Raji (cell line): ENCODE measurements around the gene TRABD2B.

Experiments
- POLR2A ChIP-seq: IDR thresholded peaks from 2 replicates; pipeline ENCODE4 v1.6.1; 2011; ENCODE audit warnings: low read depth, low read length, control low read depth; ENCODE audit not compliant: insufficient read depth

The TRABD2B gene

DNA sequence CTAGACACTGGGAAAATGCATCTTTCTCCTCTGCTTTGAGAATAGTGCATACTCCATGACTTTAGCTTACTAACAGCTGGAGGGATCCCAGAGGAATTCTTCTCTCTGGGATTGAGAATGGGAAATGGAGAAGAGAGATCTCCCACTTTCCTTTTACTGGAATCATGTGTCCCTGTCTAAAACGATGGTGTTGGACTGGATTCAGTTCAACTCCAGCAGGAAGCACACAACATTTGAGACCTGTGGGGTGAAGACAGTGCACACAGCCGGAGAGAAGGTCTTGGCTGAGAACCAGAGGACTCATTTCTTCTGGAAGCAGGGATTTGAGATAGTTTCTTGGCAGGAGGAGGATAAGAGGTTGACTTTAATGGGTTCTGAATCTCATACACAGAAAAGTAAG is 58.7 kb downstream of the TRABD2B start:
- no peak for TF ChIP-seq POLR2A

DNA sequence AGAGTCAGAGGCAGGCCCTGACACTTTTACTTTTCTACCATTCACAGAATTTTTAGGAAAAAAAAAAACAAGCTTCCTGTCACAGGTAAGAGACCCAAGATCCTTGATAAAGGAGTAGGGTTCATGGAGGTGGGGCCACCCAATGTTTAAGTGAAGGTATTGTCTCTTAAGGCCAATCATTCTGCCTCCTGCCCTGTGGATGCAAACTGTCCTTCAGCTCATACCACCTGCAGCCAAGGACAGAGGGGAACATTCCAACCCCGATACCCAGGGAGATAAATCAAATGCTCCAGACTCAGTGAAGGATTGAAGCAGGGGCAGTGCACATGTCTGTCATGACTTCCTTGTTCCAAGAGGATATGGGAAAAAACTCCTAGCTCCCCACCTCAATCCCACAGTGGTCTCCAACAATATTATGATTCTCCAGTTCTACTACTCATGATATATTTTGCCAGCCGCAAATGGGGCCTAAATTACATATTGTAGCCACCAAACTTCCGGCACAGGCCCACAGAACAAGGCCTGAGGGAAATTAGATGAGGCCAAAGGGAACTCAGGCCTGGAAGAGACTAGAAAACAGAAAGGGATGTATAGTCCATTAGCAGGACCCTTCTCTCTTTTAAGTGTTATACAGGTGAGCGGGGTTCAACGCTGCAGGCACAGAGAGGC is 59.5 kb downstream of the TRABD2B start:
- no peak for TF ChIP-seq POLR2A

DNA sequence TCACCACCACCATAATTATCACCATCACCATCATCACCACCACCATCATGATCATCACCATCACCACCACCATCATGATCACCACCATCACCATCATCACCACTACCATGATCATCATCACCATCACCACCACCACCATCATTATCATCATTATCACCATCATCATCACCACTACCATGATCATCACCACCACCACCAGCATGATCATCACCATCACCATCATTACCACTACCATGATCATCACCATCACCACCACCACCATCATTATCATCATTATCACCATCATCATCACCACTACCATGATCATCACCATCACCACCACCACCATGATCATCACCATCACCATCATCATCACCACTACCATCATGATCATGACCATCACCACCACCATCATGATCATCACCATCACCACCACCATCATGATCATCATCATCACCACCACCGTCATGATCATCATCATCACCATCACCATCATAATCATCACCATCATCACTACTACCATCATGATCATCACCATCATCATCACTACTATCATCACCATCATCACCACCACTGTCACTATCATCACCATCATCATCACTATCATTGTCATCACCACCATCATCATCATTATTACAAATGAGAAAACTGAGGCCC is 60.2 kb downstream of the TRABD2B start:
- TF ChIP-seq POLR2A, result no peak

DNA sequence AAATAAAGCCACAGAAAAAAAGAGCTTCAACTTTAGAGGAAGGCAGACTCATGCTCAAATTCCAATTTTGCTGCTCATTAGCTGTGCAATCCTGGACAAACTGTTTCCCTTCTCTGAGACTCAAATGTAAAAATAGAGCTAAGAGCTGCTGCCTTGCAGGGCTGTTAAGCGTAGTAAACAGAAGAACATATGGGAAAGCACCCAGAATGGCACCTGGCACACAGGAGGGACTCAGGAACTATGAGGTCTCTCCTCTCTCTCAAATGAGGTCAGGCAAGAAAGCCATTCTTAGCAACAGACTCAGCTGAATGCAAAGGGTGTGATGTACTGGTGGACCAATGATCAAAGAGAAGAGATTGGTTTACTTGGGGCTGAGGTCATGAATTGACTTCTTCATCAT is 61.3 kb downstream of the TRABD2B start:
- TF ChIP-seq POLR2A, result no peak

DNA sequence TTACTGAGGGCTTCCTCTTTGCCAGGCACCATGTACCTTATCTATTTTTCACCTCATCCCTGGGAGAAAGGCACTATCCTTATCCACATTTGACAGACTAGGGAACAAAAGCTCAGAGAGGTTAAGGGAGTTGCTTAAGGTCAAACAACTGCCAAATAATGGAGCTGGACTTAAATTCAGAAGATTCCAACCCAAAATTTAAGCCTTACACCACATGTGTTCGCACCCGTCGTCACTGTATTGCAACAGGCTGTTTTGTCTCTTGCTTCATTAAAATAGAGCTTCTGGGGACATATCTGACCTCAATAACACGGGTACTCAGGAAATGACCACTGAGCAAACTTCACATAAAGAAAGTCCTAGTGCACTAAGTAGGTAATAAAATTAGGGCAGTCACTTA is 62.0 kb downstream of the TRABD2B start:
- no peak for TF ChIP-seq POLR2A

DNA sequence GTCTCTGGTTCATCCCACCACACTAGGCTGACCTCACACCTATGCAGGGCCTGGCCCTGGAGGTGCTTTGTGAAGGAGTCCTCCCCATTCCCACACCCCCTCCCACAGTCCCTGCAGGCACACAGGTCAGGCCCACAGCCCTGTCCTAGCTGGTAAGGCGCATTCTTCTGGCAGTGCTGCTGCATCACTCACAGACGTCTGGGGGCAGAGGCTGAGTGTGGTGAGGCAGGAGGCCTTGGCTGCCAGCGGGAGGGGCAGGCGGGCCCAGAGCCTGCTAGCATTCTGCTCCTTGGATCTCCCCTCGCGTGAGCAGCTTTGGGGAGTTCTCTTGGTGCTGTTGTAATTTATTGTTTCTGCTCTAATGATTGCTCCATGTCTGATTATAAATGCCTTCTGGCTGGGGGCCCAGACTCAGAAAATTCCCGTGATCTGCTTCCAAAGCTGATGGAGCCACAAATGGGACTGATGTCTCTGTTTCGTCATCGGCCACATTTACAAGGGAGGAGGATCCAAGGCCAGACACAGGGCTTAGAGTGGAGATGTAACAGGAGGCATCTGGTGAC is 62.9 kb downstream of the TRABD2B start:
- TF ChIP-seq POLR2A, result no peak

DNA sequence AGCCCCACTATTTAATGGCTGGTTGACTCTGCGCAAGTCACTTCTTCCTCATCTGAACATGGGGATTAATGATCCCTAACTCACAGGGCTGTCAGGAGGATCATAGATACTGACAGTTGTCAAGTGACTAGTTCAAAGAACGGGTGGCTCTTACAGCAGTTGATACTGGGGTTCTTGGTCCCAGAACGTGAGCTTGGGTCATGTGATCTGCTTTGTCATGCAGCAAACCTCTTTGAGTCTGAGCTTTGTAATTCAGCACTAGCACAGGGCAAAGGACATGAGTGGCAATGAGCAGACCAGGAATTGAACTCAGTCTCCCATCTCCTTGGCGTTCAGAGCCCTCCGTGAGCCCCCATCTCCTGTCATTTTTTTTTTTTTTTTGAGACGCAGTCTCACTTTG is 64.4 kb downstream of the TRABD2B start:
- TF ChIP-seq POLR2A, result no peak

DNA sequence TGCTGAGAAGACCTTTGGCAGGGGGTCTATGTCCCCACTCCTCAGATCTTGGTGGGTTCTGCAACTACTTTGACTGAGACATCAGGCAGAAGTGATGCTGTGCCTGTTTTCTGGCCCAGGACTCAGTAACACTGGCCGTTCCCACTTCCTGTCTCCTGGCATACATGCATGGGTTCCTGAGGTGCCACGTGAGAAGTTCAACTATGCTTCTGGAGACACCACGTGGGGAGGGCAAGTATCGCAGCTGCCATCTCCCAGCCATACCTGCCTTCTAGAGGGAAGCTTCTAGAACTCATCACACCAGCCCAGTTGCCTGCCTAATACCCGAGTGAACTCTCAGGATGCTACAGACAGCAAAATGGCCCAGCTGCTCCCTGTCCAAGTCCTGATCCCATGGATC is 65.8 kb downstream of the TRABD2B start:
- TF ChIP-seq POLR2A, result no peak

DNA sequence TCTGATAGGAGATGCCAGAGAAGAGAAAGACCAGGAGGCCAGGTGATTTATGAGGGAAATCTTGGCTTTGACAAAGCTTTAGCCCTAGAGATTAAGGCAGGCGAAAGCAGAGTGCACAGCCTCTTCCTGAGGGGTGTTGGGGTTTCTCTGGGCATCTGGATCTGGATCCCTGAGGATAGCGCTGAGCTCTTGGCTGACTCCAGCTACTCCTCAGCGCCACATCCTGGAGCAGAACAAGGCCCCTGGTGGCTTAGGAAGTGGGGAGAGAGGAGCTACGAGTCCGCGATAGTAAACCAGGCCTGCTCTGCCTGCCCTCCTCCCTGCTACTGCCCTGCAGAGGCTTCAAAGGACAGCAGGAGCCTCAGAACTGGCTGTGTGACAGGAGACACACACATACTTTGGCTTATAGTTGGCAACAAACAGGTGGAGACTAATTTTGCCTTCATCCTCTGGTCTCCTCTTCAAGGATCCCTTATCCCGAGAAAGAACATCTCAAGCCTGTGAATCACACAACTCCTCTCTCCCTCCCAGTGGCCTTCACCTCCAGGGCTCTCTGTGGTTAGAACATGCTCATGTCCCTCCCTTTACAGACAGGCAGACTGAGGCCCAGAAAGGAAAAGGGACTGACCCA is 66.9 kb downstream of the TRABD2B start:
- no peak for TF ChIP-seq POLR2A

DNA sequence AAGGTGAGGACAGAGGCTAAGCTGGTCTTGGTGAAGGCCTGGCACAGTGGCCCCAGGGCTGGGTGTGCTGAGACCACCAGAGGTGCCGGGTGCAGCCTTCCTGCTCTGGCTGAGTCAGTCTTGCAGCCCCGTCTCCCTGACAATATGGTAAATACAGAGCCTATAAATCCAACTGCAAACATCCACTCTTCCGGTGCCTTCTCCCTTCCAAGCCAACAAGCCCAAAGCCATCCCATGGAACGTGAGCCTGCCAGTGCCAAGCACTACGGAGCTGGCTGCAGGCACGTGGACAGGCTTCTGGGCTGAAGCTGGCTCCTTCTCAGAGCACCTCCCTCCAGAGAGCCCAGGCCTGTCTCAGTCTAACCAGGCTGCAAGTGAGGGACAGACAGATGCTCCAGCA is 70.0 kb downstream of the TRABD2B start:
- TF ChIP-seq POLR2A, result no peak

DNA sequence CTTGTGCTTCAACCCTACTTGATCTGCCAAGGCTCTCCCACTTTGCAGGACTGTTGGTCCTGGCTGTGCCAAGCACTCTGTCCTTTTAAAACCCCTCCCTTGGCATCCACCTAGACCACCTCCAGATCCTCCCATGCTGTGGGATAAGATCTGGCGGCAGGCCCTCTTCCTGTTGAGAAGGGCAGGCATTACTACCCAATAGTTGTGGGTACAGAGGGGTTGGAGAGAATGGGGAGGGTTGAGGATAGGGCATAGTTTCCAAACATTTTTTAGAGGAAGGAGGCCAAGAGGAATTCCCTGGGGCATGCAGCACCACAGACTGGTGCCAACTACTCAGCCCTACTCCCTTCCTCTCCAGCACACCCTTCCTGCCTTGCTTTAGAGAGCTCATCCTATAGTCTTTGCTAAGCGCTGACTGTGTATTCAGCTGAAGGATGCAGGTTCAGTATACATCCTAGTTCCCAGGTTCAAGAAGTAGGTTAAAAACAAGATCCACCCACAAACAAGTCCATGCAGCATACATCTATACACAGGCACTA is 70.7 kb downstream of the TRABD2B start:
- TF ChIP-seq POLR2A, result no peak

DNA sequence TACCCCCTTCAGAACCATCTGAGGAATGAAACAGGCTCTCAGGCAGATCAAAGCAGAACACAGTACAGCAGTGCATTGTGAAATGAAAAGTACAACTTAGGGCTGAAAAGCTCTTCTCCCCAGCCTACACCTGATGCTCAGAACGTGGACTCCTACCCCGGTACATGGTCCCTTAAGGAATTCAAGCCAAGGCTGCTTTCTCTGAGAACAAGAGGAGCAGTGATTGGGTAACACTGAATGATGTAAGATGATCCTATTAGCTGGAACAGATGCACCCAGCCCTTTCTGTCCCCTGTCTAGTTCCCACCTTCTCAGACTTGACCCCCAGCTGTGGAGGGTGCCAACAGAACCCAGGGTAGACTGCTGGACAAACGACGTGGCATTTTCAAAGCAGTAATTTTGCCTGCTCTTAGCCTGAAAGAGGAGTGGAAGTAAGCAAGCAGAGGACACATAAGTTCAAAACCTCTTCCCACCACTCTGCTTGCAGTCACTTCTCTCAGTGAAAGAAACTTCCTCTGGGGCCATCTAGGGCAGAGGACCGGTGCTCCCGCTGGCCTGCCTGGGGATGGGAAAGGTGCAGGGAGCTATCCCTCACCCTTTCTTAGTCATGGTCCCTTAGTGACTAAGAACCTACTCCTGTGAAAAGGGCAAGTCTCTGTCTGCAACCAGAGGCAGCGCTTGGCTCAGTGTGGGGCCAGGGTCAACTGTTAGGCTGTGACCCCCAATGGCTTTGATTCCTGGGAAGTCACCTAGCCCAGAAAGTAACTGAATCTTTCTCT is 72.7 kb downstream of the TRABD2B start:
- no peak for TF ChIP-seq POLR2A

DNA sequence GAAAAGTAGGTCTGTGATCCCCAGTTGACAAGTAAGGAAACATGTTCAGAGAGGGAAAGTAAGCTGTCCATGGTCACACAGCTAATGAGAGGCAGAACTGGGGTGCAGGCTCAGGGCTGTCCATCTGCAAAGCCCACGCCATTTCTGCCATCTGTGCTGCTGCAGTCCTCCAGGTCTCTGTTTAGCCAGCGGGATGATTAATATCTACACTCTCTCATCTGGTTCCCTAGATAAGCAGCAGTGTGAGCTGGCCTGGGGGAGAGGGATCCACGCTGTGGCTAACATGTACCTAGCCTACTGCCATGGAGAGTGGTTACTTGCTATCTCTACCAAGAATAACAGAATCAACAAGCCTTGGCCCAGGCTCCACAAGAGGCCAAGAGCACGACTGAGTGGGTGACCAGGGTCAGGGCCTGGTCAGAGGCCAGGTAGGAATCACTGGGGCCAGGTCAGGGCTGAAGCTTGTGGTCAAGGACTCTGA is 75.2 kb downstream of the TRABD2B start:
- no peak for TF ChIP-seq POLR2A

DNA sequence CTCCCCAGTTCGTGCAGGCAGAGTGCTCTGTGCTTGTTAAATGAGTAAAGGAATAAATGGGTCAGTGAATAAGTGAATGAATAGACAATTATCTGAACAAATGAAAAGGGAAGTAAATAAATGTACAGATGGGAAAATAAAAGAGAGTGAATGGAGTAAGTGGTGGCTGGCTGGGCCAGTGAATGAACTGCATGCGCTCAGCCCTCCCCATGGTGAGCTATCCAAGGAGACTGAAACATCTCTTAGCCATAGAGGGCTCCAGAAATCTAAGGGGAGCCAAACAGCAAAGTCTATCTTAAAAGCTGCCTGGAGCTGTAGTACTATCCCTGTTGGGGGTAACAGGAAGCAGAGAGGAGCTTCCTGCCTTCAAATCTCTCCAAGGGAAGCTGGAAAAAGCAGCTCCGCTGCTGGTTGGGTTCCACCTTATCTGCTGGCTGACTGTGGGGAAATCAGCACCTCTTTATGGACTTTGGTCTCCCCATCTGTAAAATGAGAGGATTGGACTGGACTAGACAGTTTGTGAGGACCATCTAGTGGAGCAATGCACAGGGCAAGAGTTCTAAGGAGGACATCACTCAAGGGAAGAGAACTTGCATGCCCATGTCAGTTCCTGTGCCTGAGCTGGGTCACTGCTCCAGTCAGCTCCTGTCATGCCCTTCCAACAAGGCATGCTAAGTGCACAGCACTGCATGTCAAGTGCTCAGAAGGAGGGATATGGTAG is 77.9 kb downstream of the TRABD2B start:
- no peak for TF ChIP-seq POLR2A

DNA sequence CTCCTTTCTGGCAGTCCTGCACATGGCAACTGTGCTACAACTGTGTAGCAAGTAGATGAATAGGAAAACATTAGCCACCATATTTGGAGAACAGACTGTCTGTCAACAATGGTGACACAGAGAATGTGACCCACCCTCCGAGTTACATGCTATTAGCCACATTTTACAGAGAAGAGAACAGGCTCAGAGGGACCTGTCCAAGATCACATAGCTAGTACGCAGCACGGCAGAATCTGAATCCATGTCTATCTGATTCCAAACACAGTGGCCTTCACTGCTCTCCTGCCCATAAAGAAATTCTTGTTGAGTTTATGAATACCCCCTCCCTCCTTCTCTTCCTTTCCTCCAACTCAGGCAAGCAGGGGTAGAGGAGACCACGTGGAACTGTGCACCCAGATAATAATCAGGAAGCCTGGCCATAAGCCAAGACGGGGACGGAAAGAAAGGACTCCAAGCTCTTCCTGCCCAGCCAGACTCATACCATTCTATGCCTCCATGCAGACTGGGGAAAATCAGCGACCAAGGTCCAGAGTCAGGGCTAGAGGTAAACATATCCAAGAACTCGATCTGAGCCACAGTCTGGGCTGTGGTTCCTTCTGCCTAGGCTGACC is 78.8 kb downstream of the TRABD2B start:
- no peak for TF ChIP-seq POLR2A

DNA sequence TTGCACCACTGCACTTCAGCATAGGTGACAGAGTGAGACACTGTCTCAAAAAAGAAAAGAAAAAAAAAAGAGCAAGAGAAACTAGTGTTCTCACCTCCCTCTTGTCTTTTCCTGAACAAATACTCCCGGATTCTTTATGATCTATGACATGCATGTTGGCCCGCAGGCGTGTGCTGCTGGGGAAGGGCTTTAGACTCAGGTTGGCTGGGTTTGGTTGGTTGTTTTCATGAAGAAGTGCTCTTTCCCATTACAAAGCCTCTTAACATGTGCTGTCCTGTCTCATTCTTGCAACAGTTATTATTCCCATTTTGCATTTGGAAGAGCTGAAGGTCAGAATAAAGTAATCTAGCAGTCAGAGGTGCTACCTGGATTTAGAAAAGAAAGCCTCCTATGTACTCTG is 79.5 kb downstream of the TRABD2B start:
- no peak for TF ChIP-seq POLR2A
